GM13976 (cell line): ENCODE data around the gene DARS2.

ENCODE experiments used
- DNase-seq: peaks from one replicate; pipeline ENCODE4 v3.0.0; 2012; ENCODE audit warnings: low spot score
- in situ Hi-C: fragments of 300-500 bp; cut with MboI; formaldehyde crosslinking; loops from one replicate; pipeline ENCODE4 v1.12.0; 2022; ENCODE audit warnings: low sequenced_read_pairs, mixed read lengths, inconsistent platforms; ENCODE audit not compliant: unreplicated experiment
- TF ChIP-seq, protein P1 (sequence below): IDR thresholded peaks from 2 replicates; pipeline ENCODE4 v1.5.1; 2012; ENCODE audit warnings: borderline replicate concordance, mild to moderate bottlenecking; ENCODE audit not compliant: insufficient read depth; ENCODE audit errors: extremely low read depth, missing control alignments, control extremely low read depth

The DARS2 gene

GRCh38 chr1:173886746-173887611, 62.5 kb downstream of the DARS2 start:
- TF ChIP-seq, protein P1, sequence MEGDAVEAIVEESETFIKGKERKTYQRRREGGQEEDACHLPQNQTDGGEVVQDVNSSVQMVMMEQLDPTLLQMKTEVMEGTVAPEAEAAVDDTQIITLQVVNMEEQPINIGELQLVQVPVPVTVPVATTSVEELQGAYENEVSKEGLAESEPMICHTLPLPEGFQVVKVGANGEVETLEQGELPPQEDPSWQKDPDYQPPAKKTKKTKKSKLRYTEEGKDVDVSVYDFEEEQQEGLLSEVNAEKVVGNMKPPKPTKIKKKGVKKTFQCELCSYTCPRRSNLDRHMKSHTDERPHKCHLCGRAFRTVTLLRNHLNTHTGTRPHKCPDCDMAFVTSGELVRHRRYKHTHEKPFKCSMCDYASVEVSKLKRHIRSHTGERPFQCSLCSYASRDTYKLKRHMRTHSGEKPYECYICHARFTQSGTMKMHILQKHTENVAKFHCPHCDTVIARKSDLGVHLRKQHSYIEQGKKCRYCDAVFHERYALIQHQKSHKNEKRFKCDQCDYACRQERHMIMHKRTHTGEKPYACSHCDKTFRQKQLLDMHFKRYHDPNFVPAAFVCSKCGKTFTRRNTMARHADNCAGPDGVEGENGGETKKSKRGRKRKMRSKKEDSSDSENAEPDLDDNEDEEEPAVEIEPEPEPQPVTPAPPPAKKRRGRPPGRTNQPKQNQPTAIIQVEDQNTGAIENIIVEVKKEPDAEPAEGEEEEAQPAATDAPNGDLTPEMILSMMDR, result no peak
- no peak for DNase-seq

DNA sequence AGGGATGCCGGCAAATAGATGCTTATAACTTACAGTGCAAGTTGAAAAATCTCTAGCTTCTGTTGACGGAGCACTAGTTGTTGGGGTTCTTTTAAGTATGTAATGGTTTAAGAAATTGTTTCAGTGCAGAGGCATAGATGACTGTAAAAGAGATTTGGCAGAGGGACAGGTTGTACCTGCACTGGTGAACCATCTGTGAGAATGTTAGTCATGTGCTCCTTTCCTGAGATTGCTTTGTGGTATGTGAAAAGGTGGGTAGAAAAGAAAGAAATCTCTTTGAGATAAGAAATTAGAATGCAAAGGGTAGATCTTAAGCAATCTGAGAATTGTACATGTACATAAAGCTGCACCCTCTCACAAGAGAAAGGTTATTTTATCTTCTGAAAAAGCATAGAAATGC, 63.2 kb downstream of the DARS2 start:
- DNase-seq, result no peak
- TF ChIP-seq, protein P1, result no peak
- in situ Hi-C loops, result no loop called here

More at GRCh38 chr1:173886746-173887611, 62.5 kb downstream of the DARS2 start:
- in situ Hi-C loops, result no loop called here

DNA sequence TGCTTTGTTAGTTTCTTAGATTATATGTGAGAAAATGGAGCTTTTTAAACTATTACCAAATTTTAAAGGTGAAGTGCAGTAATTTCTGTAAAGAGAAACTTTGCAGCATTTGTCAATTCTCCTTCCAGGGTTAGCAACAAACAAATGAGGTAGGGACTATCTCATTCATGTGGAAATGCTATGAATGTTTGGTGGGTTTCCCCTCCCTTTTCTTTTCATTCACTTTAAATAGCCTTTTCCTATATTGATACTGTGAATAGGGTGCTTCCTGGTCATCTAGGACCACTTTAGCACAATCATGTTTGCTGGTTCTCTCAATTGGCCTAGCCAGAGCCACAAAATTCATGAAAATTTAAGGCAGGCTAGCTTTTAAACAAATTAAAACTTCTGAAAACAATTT, 64.3 kb downstream of the DARS2 start:
- TF ChIP-seq, protein P1, result no peak
- no peak for DNase-seq
- in situ Hi-C loops, result no loop called here

DNA sequence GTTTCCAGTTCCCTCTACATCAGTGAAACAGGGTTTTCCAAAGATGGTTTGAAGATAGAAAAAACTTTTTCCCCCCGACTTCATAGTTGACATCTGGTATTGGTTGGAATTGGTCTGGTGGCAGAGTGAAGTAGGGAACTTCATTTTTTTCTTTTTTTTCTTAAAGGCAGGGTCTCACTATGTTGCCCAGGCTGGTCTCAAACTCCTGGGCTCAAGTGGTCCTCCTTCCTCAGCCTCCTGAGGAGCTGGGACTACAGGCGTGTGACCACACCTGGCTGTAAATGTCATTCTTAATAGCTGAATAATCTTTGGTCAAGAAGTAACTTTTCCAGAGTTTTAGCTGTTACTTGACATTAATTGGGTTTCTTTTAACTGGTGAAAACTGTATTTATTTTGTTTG, 65.4 kb downstream of the DARS2 start:
- TF ChIP-seq, protein P1, result no peak
- no peak for DNase-seq
- in situ Hi-C loops, result no loop called here

- in situ Hi-C loops, result no loop called here
- DNase-seq, result no peak
- TF ChIP-seq, protein P1, result no peak
Observed at GRCh38 chr1:173893611-173894010, 69.1 kb downstream of the DARS2 start.

- in situ Hi-C loops, result no loop called here
- DNase-seq, result no peak
- TF ChIP-seq, protein P1, result no peak
Observed at GRCh38 chr1:173894189-173894588, 69.7 kb downstream of the DARS2 start.
